ENCODE data around the gene SMARCA4. TPM values are rescaled to one million over a fixed set of nuclear protein-coding genes. Genes with fewer than 3 reads are reported as not detected.
"Not testable (repeated sequence)": the region's sequence is repeated elsewhere in the genome, so short reads cannot be mapped to it uniquely, and the experiment has no call there.

The SMARCA4 gene
- total and polyA plus RNA-seq, 7 experiments from 2014 or later, result 11.8 to 126 (median 102) TPM

- Histone ChIP-seq H3K27me3 (ENCODE audit: control insufficient read depth in 2 of 2, insufficient read depth in 2 of 2, low read length in 2 of 2) (no peaks in the 10 kb centered on the region), H3K4me1 (ENCODE audit: control insufficient read depth in 2 of 2, insufficient read depth in 2 of 2, low read length in 2 of 2) (peaks cover 15 to 26% of the 10 kb centered on the region in 2 donors), H3K36me3 (ENCODE audit: control insufficient read depth in 2 of 3, insufficient read depth in 3 of 3, low read length in 3 of 3) (no peaks in the 10 kb centered on the region), H3K4me3 (ENCODE audit: low read length) (no peak overlapping the region), H3K9me3 (ENCODE audit: control insufficient read depth in 2 of 3, low read length in 3 of 3) (no peaks in the 10 kb centered on the region), H3K27ac (ENCODE audit: low read depth, low read length) (no peak overlapping the region)
- H3K4me3 Mint-ChIP-seq, result peak overlapping the region in 2 of 10 donors; percentile 90 to 94
- peaks cover 6 to 53% (median 32%) of the 10 kb centered on the region in 7 donors for H3K4me1 Mint-ChIP-seq
- DNase-seq, result no peak
- peaks cover 0 to 2% (median 0%) of the 10 kb centered on the region in 5 donors for H3K27me3 Mint-ChIP-seq
- ChIA-PET CTCF (interaction anchor here (1.1 to 9.1 kb wide), 3 partner anchors 9 to 52 kb away, joined by 3 to 44 read pairs (median 3); no protein-coding TSS in a partner anchor), POLR2A (interaction anchor here (0.5 to 1.8 kb wide), 5 partner anchors 10 to 53 kb away, joined by 3 to 5 read pairs (median 4); no protein-coding TSS in a partner anchor)
- peak overlapping the region in 5 of 9 donors; percentile 30 to 99 (median 95) for H3K27ac Mint-ChIP-seq
- ATAC-seq, result no peak
- H3K36me3 Mint-ChIP-seq, result peaks cover 0 to 15% (median 0%) of the 10 kb centered on the region in 5 donors
- intact Hi-C loops (cut with micrococcal nuclease), result loop anchor here in 1 of 2 donors (2.0 kb wide), 2 partner anchors 51 to 127 kb away; partner anchors contain the start of gene SMARCA4
- no peaks in the 10 kb centered on the region for H3K9me3 Mint-ChIP-seq
Observed at GRCh38 chr19:11087870-11088505, 127.2 kb downstream of the SMARCA4 start.

DNA sequence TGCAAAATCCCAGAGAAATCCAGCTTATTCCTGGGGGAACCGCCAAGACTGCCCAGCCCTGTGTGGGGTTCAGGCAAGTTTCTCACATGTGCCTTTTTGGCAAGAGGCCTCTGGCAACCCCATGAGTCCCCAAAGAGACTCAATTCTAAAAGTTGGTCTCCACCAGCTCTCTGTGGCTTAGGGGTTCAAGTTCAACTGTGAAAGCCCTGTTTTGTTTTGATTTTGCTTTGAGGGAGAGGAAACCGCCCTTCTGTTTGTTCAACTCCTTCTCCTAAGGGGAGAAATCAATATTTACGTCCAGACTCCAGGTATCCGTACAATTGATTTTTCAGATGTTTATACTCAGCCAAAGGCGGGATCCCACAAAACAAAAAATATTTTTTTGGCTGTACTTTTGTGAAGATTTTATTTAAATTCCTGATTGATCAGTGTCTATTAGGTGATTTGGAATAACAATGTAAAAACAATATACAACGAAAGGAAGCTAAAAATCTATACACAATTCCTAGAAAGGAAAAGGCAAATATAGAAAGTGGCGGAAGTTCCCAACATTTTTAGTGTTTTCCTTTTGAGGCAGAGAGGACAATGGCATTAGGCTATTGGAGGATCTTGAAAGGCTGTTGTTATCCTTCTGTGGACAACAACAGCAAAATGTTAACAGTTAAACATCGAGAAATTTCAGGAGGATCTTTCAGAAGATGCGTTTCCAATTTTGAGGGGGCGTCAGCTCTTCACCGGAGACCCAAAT is 127.8 kb downstream of the SMARCA4 start:
- no peak for DNase-seq
- CTCF ChIA-PET, result interaction anchor here (0.5 to 9.1 kb wide), 4 partner anchors 9 to 702 kb away, joined by 3 to 44 read pairs (median 3); no protein-coding TSS in a partner anchor
- POLR2A ChIA-PET, result interaction anchor here (0.5 to 1.9 kb wide), 9 partner anchors 9 to 389 kb away, joined by 3 to 11 read pairs (median 3); no protein-coding TSS in a partner anchor
- H3K36me3 ChIP-seq (ENCODE audit: control insufficient read depth in 2 of 3, insufficient read depth in 3 of 3, low read length in 3 of 3), result no peaks in the 10 kb centered on the region
- H3K4me1 ChIP-seq (ENCODE audit: control insufficient read depth in 2 of 2, insufficient read depth in 2 of 2, low read length in 2 of 2), result peaks cover 15 to 32% of the 10 kb centered on the region in 2 donors
- no peaks in the 10 kb centered on the region for H3K27me3 ChIP-seq (ENCODE audit: control insufficient read depth in 2 of 2, insufficient read depth in 2 of 2, low read length in 2 of 2)
- Mint-ChIP-seq H3K4me1 (peaks cover 6 to 53% (median 38%) of the 10 kb centered on the region in 7 donors), H3K4me3 (peak overlapping the region; percentile 85 to 94 (median 89)), H3K27ac (peak overlapping the region; percentile 82 to 99 (median 92)), H3K36me3 (peaks cover 0 to 16% (median 0%) of the 10 kb centered on the region in 5 donors), H3K27me3 (peaks cover 0 to 2% (median 0%) of the 10 kb centered on the region in 5 donors), H3K9me3 (no peaks in the 10 kb centered on the region)
- no peak for ATAC-seq
- H3K9me3 ChIP-seq (ENCODE audit: control insufficient read depth in 2 of 3, low read length in 3 of 3), result no peaks in the 10 kb centered on the region
- intact Hi-C loops (cut with micrococcal nuclease), result loop anchor here (1.0 to 2.0 kb wide), 4 partner anchors 52 to 347 kb away; partner anchors contain the start of genes ODAD3 (in 1 of the 2), PRKCSH (in 1 of the 2) and SMARCA4 (in 1 of the 2)
- H3K27ac ChIP-seq (ENCODE audit: low read depth, low read length), result peak overlapping the region; percentile 89
- H3K4me3 ChIP-seq (ENCODE audit: low read length), result peak overlapping the region; percentile 79

DNA sequence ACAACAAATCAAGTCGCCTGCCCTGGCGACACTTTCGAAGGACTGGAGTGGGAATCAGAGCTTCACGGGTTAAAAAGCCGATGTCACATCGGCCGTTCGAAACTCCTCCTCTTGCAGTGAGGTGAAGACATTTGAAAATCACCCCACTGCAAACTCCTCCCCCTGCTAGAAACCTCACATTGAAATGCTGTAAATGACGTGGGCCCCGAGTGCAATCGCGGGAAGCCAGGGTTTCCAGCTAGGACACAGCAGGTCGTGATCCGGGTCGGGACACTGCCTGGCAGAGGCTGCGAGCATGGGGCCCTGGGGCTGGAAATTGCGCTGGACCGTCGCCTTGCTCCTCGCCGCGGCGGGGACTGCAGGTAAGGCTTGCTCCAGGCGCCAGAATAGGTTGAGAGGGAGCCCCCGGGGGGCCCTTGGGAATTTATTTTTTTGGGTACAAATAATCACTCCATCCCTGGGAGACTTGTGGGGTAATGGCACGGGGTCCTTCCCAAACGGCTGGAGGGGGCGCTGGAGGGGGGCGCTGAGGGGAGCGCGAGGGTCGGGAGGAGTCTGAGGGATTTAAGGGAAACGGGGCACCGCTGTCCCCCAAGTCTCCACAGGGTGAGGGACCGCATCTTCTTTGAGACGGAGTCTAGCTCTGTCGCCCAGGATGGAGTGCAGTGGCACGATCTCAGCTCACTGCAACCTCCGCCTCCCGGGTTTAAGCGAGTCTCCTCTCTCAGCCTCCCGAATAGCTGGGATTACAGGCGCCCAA is 128.6 kb downstream of the SMARCA4 start, which contains the start of gene LDLR:
Gene LDLR, plus strand, starts transcription at position 210 of the 760 bp plus-strand sequence. Its CDS starts 86 bp downstream, at position 296.
- Mint-ChIP-seq H3K27ac (peak within 1 kb of the TSS; percentile 82 to 99 (median 96)), H3K36me3 (peaks cover 0 to 18% (median 0%) of the 10 kb centered on the region in 5 donors), H3K4me1 (peaks cover 8 to 49% (median 38%) of the 10 kb centered on the region in 7 donors), H3K4me3 (peak within 1 kb of the TSS; percentile 85 to 94 (median 89)), H3K9me3 (no peaks in the 10 kb centered on the region), H3K27me3 (peaks cover 0 to 2% (median 0%) of the 10 kb centered on the region in 5 donors)
- intact Hi-C loops (cut with micrococcal nuclease), result loop anchor here (1.0 to 10.0 kb wide), 12 partner anchors 41 to 1703 kb away; partner anchors contain the start of genes CARM1 (in 2 of the 2), SMARCA4 (in 2 of the 2), CDC37 (in 1 of the 2) and CDKN2D (in 1 of the 2)
- ATAC-seq (peak; percentile 53), DNase-seq (peak; percentile 46 to 88 (median 75))
- ChIA-PET CTCF (interaction anchor here (0.5 to 9.1 kb wide), 4 partner anchors 22 to 702 kb away, joined by 3 to 44 read pairs (median 3); no protein-coding TSS in a partner anchor), POLR2A (interaction anchor here (0.6 to 1.9 kb wide), 9 partner anchors 12 to 390 kb away, joined by 3 to 11 read pairs (median 4); no protein-coding TSS in a partner anchor)
- Histone ChIP-seq H3K27ac (ENCODE audit: low read depth, low read length) (peak within 1 kb of the TSS; percentile 89), H3K4me1 (ENCODE audit: control insufficient read depth in 2 of 2, insufficient read depth in 2 of 2, low read length in 2 of 2) (peaks cover 16 to 34% of the 10 kb centered on the region in 2 donors), H3K27me3 (ENCODE audit: control insufficient read depth in 2 of 2, insufficient read depth in 2 of 2, low read length in 2 of 2) (no peaks in the 10 kb centered on the region), H3K9me3 (ENCODE audit: control insufficient read depth in 2 of 3, low read length in 3 of 3) (no peaks in the 10 kb centered on the region), H3K4me3 (ENCODE audit: low read length) (peak within 1 kb of the TSS; percentile 79), H3K36me3 (ENCODE audit: control insufficient read depth in 2 of 3, insufficient read depth in 3 of 3, low read length in 3 of 3) (no peaks in the 10 kb centered on the region)

GRCh38 chr19:11090014-11090263 is 129.1 kb downstream of the SMARCA4 start:
- peaks cover 21 to 39% of the 10 kb centered on the region in 2 donors for H3K4me1 ChIP-seq (ENCODE audit: control insufficient read depth in 2 of 2, insufficient read depth in 2 of 2, low read length in 2 of 2)
- not testable (repeated sequence) for H3K9me3 Mint-ChIP-seq; ATAC-seq; DNase-seq; H3K27me3 Mint-ChIP-seq; H3K27me3 ChIP-seq (ENCODE audit: control insufficient read depth in 2 of 2, insufficient read depth in 2 of 2, low read length in 2 of 2); H3K36me3 ChIP-seq (ENCODE audit: control insufficient read depth in 2 of 3, insufficient read depth in 3 of 3, low read length in 3 of 3); H3K9me3 ChIP-seq (ENCODE audit: control insufficient read depth in 2 of 3, low read length in 3 of 3)
- intact Hi-C loops (cut with micrococcal nuclease), result loop anchor here (1.0 to 10.0 kb wide), 9 partner anchors 41 to 1702 kb away; partner anchors contain the start of genes CARM1 (in 2 of the 2), CDC37 (in 1 of the 2), CDKN2D (in 1 of the 2) and FBXL12 (in 1 of the 2)
- Mint-ChIP-seq H3K36me3 (peaks cover 0 to 23% (median 2%) of the 10 kb centered on the region in 5 donors), H3K4me3 (peak overlapping the region; percentile 85 to 94 (median 89)), H3K4me1 (peaks cover 11 to 51% (median 42%) of the 10 kb centered on the region in 7 donors), H3K27ac (peak overlapping the region; percentile 82 to 99 (median 92))
- POLR2A ChIA-PET, result interaction anchor here (1.0 to 1.9 kb wide), 5 partner anchors 26 to 130 kb away, joined by 3 to 11 read pairs (median 5); no protein-coding TSS in a partner anchor
- H3K4me3 ChIP-seq (ENCODE audit: low read length), result peak overlapping the region; percentile 79
- H3K27ac ChIP-seq (ENCODE audit: low read depth, low read length), result peak overlapping the region; percentile 89
- CTCF ChIA-PET, result interaction anchor here (0.8 to 9.1 kb wide), 2 partner anchors 25 to 54 kb away, joined by 3 to 44 read pairs; no protein-coding TSS in a partner anchor

- Histone ChIP-seq H3K4me1 (ENCODE audit: control insufficient read depth in 2 of 2, insufficient read depth in 2 of 2, low read length in 2 of 2) (peaks cover 26 to 43% of the 10 kb centered on the region in 2 donors), H3K27ac (ENCODE audit: low read depth, low read length) (peak overlapping the region; percentile 91), H3K4me3 (ENCODE audit: low read length) (peak overlapping the region; percentile 83), H3K27me3 (ENCODE audit: control insufficient read depth in 2 of 2, insufficient read depth in 2 of 2, low read length in 2 of 2) (no peaks in the 10 kb centered on the region), H3K9me3 (ENCODE audit: control insufficient read depth in 2 of 3, low read length in 3 of 3) (no peaks in the 10 kb centered on the region), H3K36me3 (ENCODE audit: control insufficient read depth in 2 of 3, insufficient read depth in 3 of 3, low read length in 3 of 3) (no peaks in the 10 kb centered on the region)
- Mint-ChIP-seq H3K27ac (peak overlapping the region; percentile 88 to 99 (median 96)), H3K9me3 (no peaks in the 10 kb centered on the region), H3K4me1 (peaks cover 13 to 51% (median 44%) of the 10 kb centered on the region in 7 donors), H3K4me3 (peak overlapping the region; percentile 84 to 94 (median 89)), H3K27me3 (peaks cover 0 to 2% (median 0%) of the 10 kb centered on the region in 5 donors), H3K36me3 (peaks cover 0 to 25% (median 4%) of the 10 kb centered on the region in 5 donors)
- DNase-seq (peak; percentile 89 to 97 (median 96)), ATAC-seq (peak; percentile 90)
- POLR2A ChIA-PET, result interaction anchor here (0.5 to 1.9 kb wide), 10 partner anchors 12 to 1310 kb away, joined by 3 to 11 read pairs (median 4); partner anchors contain the start of genes ECSIT and ZNF799
- CTCF ChIA-PET, result interaction anchor here (0.8 to 9.1 kb wide), 2 partner anchors 26 to 55 kb away, joined by 3 to 44 read pairs; no protein-coding TSS in a partner anchor
- intact Hi-C loops (cut with micrococcal nuclease), result loop anchor here (1.0 to 10.0 kb wide), 9 partner anchors 42 to 1702 kb away; partner anchors contain the start of genes CARM1 (in 2 of the 2), CDC37 (in 1 of the 2), CDKN2D (in 1 of the 2) and FBXL12 (in 1 of the 2)
Observed at GRCh38 chr19:11090264-11090996, 129.6 kb downstream of the SMARCA4 start.

All from naive thymus-derived CD4-positive, alpha-beta T cell (primary cell).